GM12801 (cell line): ENCODE results near the gene VRK2.

Experiments
- TF ChIP-seq, protein P1 (sequence below): IDR thresholded peaks from one replicate; pipeline ENCODE4 v1.5.1; 2011; ENCODE audit warnings: control low read depth; ENCODE audit not compliant: insufficient read length; ENCODE audit errors: extremely low read depth

VRK2 gene

GRCh38 chr2:58046585-58047372 is at the start of gene VRK2:
Gene VRK2, plus strand, starts transcription at chr2:58046806. Its CDS starts 2,026 bp downstream, at chr2:58048832.
- TF ChIP-seq, protein P1, sequence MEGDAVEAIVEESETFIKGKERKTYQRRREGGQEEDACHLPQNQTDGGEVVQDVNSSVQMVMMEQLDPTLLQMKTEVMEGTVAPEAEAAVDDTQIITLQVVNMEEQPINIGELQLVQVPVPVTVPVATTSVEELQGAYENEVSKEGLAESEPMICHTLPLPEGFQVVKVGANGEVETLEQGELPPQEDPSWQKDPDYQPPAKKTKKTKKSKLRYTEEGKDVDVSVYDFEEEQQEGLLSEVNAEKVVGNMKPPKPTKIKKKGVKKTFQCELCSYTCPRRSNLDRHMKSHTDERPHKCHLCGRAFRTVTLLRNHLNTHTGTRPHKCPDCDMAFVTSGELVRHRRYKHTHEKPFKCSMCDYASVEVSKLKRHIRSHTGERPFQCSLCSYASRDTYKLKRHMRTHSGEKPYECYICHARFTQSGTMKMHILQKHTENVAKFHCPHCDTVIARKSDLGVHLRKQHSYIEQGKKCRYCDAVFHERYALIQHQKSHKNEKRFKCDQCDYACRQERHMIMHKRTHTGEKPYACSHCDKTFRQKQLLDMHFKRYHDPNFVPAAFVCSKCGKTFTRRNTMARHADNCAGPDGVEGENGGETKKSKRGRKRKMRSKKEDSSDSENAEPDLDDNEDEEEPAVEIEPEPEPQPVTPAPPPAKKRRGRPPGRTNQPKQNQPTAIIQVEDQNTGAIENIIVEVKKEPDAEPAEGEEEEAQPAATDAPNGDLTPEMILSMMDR: no peak

- TF ChIP-seq, protein P1: no peak
Measured at GRCh38 chr2:58006256-58006951, 40.2 kb upstream of the VRK2 start.

DNA sequence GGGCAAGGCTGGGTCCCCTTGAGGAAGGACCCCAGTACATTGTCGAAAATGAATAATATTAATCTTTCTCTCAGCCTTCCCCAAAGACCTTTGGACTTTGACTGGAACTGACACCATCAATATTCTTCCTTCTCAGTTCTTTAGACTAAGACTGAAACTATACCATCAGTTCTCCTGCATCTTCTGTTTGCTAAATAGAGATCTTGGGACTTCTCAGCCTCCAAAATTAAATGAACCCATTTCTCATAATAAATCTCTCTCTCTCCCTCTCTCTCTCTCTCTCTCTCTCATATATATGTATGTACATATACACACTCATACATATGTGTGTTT is 39.7 kb upstream of the VRK2 start:
- TF ChIP-seq, protein P1: no peak

GRCh38 chr2:58010599-58010998 is 36.0 kb upstream of the VRK2 start:
- TF ChIP-seq, protein P1: no peak

DNA sequence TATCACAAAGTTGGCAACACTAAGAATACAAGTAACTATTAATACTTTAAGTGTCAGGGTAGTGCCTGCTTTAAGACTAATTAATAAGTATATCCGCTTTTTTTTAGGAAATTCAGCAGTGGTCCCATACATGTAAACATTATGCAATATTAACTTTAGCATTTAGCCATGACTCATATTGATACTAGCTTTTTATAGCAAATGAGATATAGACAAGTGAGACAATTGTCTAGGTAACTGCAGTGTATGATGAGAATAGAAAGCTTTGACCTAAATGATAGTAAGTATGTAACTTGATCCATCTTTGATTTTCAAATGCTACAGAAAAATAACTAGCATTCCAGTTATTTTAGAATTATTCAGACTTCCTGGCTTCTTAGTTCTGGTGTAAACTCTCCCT is 27.4 kb upstream of the VRK2 start:
- TF ChIP-seq, protein P1: no peak

DNA sequence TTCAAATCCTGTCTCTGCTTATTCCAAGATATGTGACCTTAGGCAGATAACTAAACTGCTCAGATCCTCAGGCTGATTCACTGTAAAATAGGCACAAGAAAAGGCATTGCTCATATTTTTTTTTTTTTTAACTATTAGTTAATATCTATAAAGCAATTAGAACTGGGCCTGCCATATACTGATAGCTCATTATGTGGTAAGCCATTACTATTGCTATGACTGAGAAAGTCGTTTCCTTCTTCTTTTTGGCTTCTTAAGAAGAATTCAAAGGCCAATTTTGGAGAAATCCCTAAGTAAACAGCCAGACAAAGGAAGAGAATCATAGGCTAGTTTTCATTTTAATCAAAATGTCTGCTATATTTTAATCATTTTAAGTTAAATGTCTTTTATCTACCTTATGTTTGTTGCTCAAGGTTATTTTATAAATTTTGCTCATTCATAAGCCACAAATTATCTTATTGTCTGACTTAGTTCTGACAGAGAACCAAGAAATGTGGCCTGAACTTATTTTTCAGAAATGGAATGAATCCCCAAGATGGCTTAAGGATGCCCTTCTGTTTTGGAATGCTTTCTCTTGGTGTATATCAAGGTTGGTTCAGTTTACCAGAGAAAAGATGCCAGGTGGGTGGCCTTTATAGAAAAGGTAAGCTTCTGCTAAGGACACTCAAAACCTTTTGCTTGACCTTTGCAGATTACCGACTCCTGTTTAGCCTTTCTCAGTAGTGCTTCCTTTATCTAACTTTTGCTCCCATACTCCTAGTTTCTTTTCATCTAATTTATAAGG is 21.3 kb upstream of the VRK2 start:
- TF ChIP-seq, protein P1: no peak

- TF ChIP-seq, protein P1: no peak
Measured at GRCh38 chr2:58027029-58027428, 19.6 kb upstream of the VRK2 start.
